ENCODE data around the gene GAL3ST2. TPM values are rescaled to one million over a fixed set of nuclear protein-coding genes. Genes with fewer than 3 reads are reported as not detected.

Gene GAL3ST2
- total RNA-seq (2021; fragmentation: NEBNext Ultra II Directional; extraction: Animal tissue kit (Norgen Biotek cat#: 25700)) (not detected in 2 replicates), polyA plus RNA-seq (2011; rRNA removed) (0.14 TPM in 1 of 2 replicates, not detected in the other), polyA minus RNA-seq (2011; rRNA and poly(A)+ RNA removed) (0.13 TPM in 1 of 2 replicates, not detected in the other)
- polyA plus RNA-seq (2011; cell fraction: cytosol; rRNA removed), result 0.06 TPM
- polyA plus RNA-seq (2011; cell fraction: nucleus; rRNA removed), result 0.44 TPM
- 0.15 to 0.21 TPM (median 0.17 TPM) in 3 of 4 replicates, not detected in the other for polyA plus RNA-seq (2012, experiment 1 of 2)
- polyA plus RNA-seq (2012, experiment 2 of 2), result not detected
- 0.12 TPM for polyA plus RNA-seq (2013, experiment 1 of 2)
- 0.09 TPM for polyA plus RNA-seq (2013, experiment 2 of 2)
- not detected for polyA minus RNA-seq (2011; cell fraction: cytosol; rRNA and poly(A)+ RNA removed)
- 0.90 TPM for polyA minus RNA-seq (2011; cell fraction: nucleus; rRNA and poly(A)+ RNA removed)
- long read RNA-seq, experiment 1, result 0 reads
- long read RNA-seq, experiment 2, result 0 reads

GRCh38 chr2:241776336-241777169 lies at the start of gene GAL3ST2:
Gene GAL3ST2, plus strand, starts transcription at chr2:241776822. Its CDS starts 134 bp downstream, at chr2:241776956.
- peaks cover 0 to 20% (median 7%) of the 10 kb centered on the region in 4 experiments; a peak in 6 of 7 replicates for H3K4me1 ChIP-seq (replicated peaks in 1 of 4; ENCODE audit: control insufficient read depth in 3 of 4, insufficient read depth in 4 of 4, low read length in 3 of 4)
- no peak within 1 kb of the TSS for H2AK5ac ChIP-seq (ENCODE audit: low read depth, low read length)
- H3K4me3 ChIP-seq (ENCODE audit: extremely low read depth in 1 of 4, insufficient read depth in 2 of 4, low read depth in 3 of 4, low read length in 4 of 4), result no peak within 1 kb of the TSS
- H2BK15ac ChIP-seq (ENCODE audit: low read length), result no peak within 1 kb of the TSS
- H3K56ac ChIP-seq (replicated peaks; ENCODE audit: insufficient read length, low read depth, low read length), result no peak within 1 kb of the TSS
- H3K79me2 ChIP-seq (ENCODE audit: control insufficient read depth in 1 of 2, insufficient read depth in 2 of 2, low read length in 2 of 2), result no peaks in the 10 kb centered on the region
- peak within 1 kb of the TSS; percentile 83 for H4K8ac ChIP-seq (ENCODE audit: extremely low read depth, insufficient read depth, low read length)
- H3K14ac ChIP-seq (ENCODE audit: insufficient read length), result no peak within 1 kb of the TSS
- peak within 1 kb of the TSS; percentile 85 for H4K91ac ChIP-seq (replicated peaks; ENCODE audit: insufficient read length, low read length)
- H4K5ac ChIP-seq (ENCODE audit: insufficient read length, low read depth, low read length), result no peak within 1 kb of the TSS
- H3K4ac ChIP-seq (replicated peaks; ENCODE audit: insufficient read length, low read depth, low read length), result no peak within 1 kb of the TSS
- ChIA-PET CTCF (ENCODE audit: partially characterized antibody) (interaction anchor here (0.6 to 1.1 kb wide), 2 partner anchors 11 to 76 kb away, joined by 4 to 5 read pairs; no protein-coding TSS in a partner anchor), POLR2A (ENCODE audit: partially characterized antibody) (interaction anchor here (0.7 to 1.4 kb wide), 3 partner anchors 12 to 33 kb away, joined by 3 to 4 read pairs (median 3); partner anchors contain the start of gene NEU4)
- FAIRE-seq (no peak), DNase-seq (ENCODE audit: low read depth in 1 of 2, low spot score in 2 of 2) (peak in 1 of 2 experiments; percentile 43)
- H2AFZ ChIP-seq (ENCODE audit: low read length), result no peak within 1 kb of the TSS
- no peak within 1 kb of the TSS for H3K23ac ChIP-seq (ENCODE audit: insufficient read length)
- peak within 1 kb of the TSS; percentile 48 for H3K18ac ChIP-seq (ENCODE audit: extremely low read depth, low read length)
- no peaks in the 10 kb centered on the region for H3K23me2 ChIP-seq (ENCODE audit: low read depth, low read length)
- H3K27ac ChIP-seq (ENCODE audit: low read depth, low read length), result no peak within 1 kb of the TSS
- no peak within 1 kb of the TSS; a peak in 1 of 4 replicates for H3K4me2 ChIP-seq (ENCODE audit: insufficient read depth in 1 of 2, low read depth in 2 of 2, low read length in 2 of 2)
- peak within 1 kb of the TSS; percentile 56; the same call in 1 of the 2 replicates for H2BK5ac ChIP-seq (ENCODE audit: low read depth, low read length)
- WGBS, 2 experiments (ENCODE audit: extremely low coverage in 1 of 2, insufficient coverage in 1 of 2, insufficient read length in 1 of 2, insufficient replicate concordance in 2 of 2, low coverage in 1 of 2, low lambda C conversion rate in 2 of 2, missing lambda C conversion rate in 1 of 2), result 78% methylated on average over 26 of the region's 27 CpGs; no CpG with 5 or more reads in 1 of the 2 experiments
- H3K79me1 ChIP-seq (ENCODE audit: low read depth, low read length), result no peaks in the 10 kb centered on the region
- H3K36me3 ChIP-seq (ENCODE audit: control insufficient read depth in 2 of 4, insufficient read depth in 4 of 4, low read length in 3 of 4), result no peaks in the 10 kb centered on the region
- H2BK12ac ChIP-seq (ENCODE audit: low read depth, low read length), result 0 out of 2 replicates have a peak within 1 kb of the TSS, but pooled peaks have one; percentile 9
- peaks cover 6 to 8% of the 10 kb centered on the region in 2 experiments; a peak in 3 of 4 replicates for H3K9me3 ChIP-seq (ENCODE audit: insufficient read depth in 2 of 2, low read depth in 1 of 2, low read length in 1 of 2)
- H3K9ac ChIP-seq (replicated peaks in 1 of 4; ENCODE audit: extremely low read depth in 1 of 4, low read depth in 3 of 4, low read length in 3 of 4), result no peak within 1 kb of the TSS
- H2BK20ac ChIP-seq (ENCODE audit: low read length), result no peak within 1 kb of the TSS
- H2BK120ac ChIP-seq (replicated peaks; ENCODE audit: low read depth, low read length), result peak within 1 kb of the TSS; percentile 86
- no peaks in the 10 kb centered on the region for H3K27me3 ChIP-seq (replicated peaks in 1 of 4; ENCODE audit: control insufficient read depth in 3 of 4, extremely low read depth in 1 of 4, insufficient read depth in 3 of 4, low read length in 3 of 4)
- H4K20me1 ChIP-seq (replicated peaks in 1 of 2; ENCODE audit: control insufficient read depth in 1 of 2, insufficient read depth in 2 of 2, low read length in 2 of 2), result no peaks in the 10 kb centered on the region
- no peak for TF ChIP-seq SIRT6 (IDR thresholded peaks at IDR 0.05; ENCODE audit: low read length)
- no peak for TF ChIP-seq ASH2L (IDR thresholded peaks at IDR 0.05; ENCODE audit: low read length)
- TF ChIP-seq SIN3A (conservative IDR thresholded peaks at IDR 0.05 in 1 of 2, IDR thresholded peaks at IDR 0.05 in 1 of 2; ENCODE audit: low read depth in 1 of 2, low read length in 2 of 2), result no peak
- TF ChIP-seq HDAC2 (IDR thresholded peaks at IDR 0.05; ENCODE audit: borderline replicate concordance in 1 of 2, low read depth in 2 of 2, low read length in 2 of 2), result no peak
- TF ChIP-seq SP4 (IDR thresholded peaks at IDR 0.05; ENCODE audit: low read length), result no peak
- no peak for TF ChIP-seq NANOG (IDR thresholded peaks at IDR 0.05; ENCODE audit: insufficient read depth, low read depth, low read length, poor library complexity, severe bottlenecking)
- no peak for TF ChIP-seq SUZ12 (IDR thresholded peaks at IDR 0.05; ENCODE audit: low read length)
- no peak for TF ChIP-seq SAP30 (IDR thresholded peaks at IDR 0.05; ENCODE audit: insufficient read depth, insufficient replicate concordance, low read length)
- TF ChIP-seq TBP (IDR thresholded peaks at IDR 0.05; ENCODE audit: low read depth, low read length), result no peak

All from H1 (cell line).